Measurements from ENCODE around the gene PLPP2.
"Not testable (repeated sequence)": the region's sequence is repeated elsewhere in the genome, so short reads cannot be mapped to it uniquely, and the experiment has no call there.

PLPP2 gene

DNA sequence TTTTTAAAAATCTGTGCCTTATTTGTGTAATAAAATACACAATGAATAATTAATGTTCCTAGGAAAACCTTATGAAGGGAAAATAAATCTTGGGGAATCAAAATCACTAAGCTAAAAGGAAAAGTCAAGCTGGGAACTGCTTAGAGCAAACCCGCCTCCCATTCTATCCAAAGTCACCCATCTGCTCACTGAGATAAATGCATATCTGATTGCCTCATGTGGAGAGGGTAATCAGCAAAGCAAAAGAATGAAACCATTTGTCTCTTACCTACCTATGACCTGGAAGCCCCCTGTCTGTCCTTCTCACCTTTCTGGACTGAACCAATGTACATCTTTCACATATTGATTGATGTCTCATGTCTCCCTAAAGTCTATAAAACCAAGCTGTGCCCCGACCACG is 34.4 kb downstream of the PLPP2 start:
- not testable (repeated sequence) for DNase-seq

DNA sequence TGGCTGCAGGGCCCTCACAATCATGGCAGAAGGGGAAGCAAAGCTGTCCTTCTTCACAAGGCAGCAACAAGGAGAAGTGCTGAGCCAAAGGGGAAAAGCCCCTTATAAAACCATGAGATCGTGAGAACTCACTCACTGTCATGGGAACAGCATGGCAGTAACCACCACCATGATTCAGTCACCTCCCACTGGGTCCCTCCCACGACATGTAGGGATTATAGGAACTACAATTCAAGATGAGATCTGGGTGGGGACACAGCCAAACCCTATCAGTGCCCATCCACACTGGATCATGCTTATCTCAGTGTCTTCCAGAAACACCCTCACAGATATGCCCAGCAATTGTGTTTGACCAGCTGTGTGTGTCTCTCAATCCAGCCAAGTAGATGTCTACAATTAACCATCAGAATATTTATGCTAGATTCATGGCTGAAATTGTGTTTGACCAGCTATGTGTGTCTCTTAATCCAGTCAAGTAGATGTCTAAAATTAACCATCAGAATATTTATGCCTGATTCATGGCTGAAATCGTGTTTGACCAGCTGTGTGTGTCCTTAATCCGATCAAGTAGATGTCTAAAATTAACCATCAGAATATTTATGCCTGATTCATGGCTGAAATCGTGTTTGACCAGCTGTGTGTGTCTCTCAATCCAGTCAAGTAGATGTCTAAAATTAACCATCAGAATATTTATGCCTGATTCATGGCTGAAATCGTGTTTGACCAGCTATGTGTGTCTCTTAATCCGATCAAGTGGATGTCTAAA is 38.6 kb downstream of the PLPP2 start:
- not testable (repeated sequence) for DNase-seq

DNA sequence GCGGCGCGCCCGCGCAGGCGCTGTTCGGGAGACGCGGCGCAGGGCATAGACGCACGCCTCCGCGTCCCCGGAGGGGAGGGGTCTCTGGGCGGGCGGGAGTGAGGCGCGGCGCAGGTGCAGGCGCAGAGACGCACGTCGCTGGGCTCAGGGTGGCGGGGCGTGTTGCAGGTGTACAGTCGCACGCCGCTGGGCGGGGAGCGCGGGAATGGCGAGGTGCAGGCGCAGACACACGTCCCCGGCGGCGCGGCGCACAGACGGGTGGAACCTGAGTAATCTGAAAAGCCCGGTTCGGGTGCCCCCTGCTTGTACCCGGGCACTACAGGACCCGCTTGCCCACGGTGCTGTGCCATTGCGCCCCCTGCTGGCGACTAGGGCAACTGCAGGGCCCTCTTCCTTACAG is 44.7 kb downstream of the PLPP2 start:
- DNase-seq, result peak; percentile 85

DNA sequence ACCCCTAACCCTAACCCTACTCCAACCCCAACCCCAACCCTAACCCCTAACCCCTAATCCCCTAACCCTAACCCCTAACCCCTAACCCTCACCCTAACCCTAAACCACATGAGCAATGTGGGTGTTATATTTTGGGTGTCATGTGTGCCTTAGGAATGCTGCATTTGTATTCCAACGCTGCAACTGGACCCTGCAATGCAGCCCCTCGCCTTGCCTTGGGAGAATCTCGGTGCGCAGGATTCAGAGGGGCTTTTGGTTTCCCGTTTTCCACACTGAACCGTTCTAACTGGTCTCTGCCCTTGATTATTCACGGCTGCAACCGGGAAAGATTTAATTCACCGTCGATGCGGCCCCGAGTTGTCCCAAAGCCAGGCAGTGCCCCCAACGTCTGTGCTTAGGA is 45.3 kb downstream of the PLPP2 start:
- not testable (repeated sequence) for DNase-seq

DNA sequence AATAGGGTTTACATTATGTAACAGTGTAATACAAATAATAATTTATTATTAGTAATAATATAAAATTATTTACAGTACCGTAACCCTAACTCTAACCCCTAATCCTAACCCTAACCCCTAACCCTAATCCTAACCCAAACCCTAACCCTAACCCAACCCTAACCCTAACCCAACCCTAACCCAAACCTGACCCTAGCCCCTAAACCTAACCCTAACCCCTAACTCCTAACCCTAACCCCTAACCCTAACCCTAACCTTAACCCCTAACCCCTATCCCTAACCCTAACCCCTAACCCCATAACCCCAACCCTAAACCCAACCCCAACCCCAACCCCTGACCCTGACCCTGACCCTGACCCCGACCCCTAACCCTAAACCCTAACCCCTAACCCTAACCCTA is 45.7 kb downstream of the PLPP2 start:
- no peak for DNase-seq

Measured in activated CD8-positive, alpha-beta memory T cell treated with anti-CD3 and anti-CD28 coated beads, Interleukin-2, amount 50 U/mL, for 48 hours (primary cell).